Middle frontal gyrus (tissue), 1 donor: Measurements from ENCODE around the gene HOXD10.

ENCODE experiments used
- DNase-seq: peaks from one replicate; pipeline ENCODE4 v3.0.0-alpha.2; 2015; ENCODE audit warnings: low spot score; ENCODE audit errors: extremely low spot score

Gene HOXD10

DNA sequence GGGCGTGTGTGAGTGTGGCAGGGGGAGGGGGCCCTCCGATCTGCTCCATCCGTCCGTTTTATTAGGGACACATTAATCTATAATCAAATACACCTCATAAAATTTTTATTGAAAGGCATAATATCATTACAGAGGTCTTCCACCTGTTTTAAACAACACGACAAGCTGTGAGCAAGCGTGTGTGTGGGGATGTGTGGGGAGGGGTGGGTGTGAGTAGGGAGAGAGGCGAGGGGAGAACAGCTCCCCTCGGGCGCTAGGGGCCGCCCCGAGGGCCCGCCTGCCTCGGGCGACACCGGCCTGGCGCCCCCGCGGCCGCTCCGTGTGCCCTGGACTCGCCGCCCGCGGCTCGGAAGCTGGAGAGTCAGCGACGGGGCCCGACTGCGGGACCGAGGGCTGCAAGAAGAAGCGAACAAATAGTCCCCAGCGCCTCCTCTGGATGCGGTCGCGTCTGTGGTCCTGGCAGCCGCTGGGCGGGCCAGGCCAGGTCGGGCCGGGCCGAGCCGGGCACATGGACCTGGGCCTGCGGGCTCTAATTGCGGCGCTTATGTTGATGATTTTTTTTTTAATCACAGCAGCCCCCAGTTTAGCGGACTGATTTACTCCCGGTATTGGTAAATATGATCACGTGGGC is 5.6 kb downstream of the HOXD10 start:
- DNase-seq: no peak

DNA sequence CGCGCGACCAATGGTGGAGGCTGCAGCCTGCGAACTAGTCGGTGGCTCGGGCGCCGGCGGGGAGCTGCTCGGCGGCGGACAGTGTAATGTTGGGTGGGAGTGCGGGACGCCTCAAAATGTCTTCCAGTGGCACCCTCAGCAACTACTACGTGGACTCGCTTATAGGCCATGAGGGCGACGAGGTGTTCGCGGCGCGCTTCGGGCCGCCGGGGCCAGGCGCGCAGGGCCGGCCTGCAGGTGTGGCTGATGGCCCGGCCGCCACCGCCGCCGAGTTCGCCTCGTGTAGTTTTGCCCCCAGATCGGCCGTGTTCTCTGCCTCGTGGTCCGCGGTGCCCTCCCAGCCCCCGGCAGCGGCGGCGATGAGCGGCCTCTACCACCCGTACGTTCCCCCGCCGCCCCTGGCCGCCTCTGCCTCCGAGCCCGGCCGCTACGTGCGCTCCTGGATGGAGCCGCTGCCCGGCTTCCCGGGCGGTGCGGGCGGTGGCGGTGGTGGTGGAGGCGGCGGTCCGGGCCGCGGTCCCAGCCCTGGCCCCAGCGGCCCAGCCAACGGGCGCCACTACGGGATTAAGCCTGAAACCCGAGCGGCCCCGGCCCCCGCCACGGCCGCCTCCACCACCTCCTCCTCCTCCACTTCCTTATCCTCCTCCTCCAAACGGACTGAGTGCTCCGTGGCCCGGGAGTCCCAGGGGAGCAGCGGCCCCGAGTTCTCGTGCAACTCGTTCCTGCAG is 6.3 kb downstream of the HOXD10 start, which contains the start of gene HOXD9:
Gene HOXD9 (plus strand): TSS at position 37 of the 728 bp plus-strand sequence. CDS start 50 bp downstream, at position 87.
- no peak for DNase-seq

DNA sequence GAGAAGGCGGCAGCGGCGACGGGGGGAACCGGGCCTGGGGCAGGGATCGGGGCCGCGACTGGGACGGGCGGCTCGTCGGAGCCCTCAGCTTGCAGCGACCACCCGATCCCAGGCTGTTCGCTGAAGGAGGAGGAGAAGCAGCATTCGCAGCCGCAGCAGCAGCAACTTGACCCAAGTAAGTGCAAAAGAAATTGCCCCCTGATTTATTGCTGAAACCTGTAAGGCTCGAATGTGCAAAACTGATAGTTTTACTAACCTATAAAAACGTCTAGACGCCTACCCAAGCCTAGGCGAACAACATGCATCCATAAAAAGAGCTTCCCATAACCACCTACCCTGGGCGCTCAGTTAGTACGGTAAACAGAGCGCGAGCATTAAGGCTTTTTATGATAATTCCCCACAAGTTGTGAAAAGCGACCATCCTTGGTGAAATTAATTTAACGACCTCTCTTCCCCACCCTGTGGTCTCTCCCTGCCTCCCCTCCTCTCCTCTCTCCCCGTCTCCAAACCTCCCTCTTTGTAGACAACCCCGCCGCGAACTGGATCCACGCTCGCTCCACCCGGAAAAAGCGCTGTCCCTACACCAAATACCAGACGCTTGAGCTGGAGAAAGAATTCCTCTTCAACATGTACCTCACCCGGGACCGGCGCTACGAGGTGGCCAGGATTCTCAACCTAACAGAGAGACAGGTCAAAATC is 7.0 kb downstream of the HOXD10 start:
- DNase-seq: no peak

DNA sequence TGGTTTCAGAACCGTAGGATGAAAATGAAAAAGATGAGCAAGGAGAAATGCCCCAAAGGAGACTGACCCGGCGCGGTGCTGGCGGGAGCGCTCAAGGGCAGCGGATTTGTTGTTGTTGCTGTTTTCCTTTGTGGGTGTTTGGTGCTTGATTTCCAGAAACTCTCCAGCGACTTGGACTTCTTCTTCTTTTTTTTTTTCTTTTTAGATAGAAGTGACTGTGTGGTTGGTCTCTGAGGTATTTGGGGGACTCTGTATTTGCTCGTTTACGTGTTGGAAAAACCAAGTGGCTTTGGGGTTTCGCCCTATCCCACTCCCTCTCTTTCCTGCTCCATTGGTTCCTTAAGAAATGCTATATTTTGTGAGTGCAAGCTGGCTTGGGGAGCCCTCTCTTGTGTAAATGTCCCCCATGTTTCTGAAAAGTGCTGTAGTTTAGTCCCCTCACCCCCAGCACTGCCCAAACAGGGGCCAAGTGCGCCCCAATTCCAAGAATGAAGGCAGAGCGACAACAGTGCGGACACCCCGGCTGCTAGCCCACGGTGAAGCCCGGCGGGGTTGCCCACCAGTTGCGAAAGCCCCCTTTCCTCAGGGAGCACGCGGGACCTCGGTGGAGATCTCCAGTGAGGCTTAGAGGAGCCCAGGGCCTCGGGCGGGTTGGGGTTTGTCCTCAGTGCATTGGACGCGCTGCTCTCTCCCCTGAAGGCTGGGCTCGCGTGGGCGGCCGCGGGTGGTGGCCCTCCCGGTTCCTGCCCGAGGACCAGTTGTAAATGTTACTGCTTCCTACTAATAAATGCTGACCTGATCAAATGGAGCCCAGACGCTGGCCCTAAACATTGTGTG is 7.8 kb downstream of the HOXD10 start:
- no peak for DNase-seq

DNA sequence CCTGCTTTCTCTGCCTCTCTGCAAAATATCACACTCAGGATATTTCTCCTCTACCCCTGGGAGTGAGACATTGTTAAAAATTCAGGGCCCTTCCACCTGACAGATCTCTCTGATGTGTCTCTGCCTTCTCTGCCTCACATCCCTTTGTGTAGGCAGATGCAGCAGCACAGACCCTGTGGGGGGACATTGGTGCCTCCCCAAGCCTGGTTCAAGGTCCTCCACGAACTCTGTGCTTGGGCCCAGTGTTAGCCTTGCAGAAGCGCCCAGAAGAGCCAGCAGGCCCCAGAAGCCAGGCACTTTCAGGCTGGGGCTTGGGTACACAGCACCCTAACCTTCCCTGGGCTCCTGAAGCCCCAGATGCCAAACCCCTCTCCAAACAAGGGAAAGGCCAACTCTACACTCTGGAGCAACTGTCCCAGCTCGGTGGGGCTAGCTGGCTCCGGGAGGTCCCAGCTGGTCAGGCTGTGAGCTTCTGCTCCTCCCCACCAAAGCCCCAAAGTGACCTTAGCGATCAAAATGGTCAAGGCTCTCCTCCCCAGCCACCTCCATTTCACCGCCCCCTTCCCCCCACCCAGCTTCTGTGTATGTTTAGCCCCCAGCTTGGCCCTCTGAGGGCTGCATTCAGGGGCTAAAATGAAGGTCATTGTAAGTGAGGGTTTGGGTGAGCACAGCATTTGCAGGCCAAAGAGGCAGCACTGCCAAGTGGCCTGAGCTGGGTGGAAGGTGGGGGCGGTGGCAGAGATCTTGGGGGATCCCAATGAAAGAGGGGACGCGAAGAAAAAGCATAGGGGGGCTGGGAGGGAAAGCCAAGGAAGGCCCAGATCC is 8.6 kb downstream of the HOXD10 start:
- no peak for DNase-seq

DNA sequence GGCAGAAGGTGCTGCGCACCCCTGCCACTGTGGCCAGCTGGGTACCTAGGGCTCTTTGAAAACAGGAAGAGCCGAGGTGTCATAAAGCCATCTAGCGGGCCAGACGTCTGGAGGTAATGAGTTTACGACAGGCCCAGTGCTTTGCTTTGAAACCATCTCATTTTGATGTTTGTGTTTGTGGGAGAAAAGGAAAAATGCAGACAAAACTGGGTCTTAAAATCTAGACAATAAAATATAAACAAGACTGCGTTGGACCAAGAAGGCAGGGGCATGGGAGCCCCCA is 9.1 kb downstream of the HOXD10 start:
- DNase-seq: no peak

DNA sequence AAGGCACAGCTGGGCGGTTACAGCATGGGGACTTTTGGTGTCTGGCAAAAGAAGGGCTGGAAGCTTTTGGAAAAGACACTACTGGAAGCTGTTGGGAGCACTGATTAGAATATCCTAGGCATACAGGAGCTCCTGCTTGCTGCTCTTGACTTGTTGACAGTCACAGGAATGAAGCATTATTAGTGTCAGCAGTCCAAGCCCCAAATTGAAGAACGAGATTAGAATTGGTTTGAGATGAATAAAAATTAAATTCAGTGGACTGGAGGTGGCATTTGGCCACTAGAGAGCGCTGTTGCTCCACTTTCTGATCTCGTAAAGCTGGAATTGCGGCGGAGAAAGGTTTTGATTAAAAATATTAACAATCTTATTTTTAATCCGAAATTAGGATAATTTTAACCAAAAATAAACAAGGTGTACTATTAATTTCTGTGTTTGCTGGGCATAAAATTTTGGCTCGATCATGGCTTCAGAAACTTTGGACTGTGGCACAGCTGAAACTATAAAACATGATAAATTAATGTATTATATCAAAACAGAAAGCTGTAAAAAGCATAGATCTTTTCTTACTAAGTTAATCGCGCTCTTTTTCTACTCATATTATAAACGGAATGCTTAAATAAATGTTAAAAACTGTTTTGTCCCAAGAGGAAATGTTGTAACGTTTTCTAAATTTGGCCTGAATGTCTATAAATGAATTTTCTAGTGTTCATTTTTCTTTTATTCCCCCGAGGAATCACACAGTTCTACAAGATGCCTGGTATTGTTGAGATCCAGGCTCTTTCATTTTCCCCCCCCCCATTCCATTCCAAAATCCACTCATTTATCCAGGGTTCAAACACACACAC is 10.6 kb downstream of the HOXD10 start:
- DNase-seq: no peak

DNA sequence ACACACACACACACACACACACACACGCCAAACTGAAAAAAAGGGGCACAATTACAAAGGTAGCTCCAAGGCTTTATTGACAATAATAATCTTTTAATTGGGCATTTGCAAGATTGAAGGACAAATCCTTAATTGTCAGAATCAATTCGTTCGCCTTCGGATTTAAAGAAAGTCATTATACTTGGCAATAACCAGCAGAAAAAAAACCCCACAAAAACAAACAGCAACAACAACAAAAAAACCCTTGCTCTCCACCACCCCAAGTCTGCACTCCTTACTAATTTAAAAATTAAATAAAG is 11.1 kb downstream of the HOXD10 start:
- DNase-seq: no peak

DNA sequence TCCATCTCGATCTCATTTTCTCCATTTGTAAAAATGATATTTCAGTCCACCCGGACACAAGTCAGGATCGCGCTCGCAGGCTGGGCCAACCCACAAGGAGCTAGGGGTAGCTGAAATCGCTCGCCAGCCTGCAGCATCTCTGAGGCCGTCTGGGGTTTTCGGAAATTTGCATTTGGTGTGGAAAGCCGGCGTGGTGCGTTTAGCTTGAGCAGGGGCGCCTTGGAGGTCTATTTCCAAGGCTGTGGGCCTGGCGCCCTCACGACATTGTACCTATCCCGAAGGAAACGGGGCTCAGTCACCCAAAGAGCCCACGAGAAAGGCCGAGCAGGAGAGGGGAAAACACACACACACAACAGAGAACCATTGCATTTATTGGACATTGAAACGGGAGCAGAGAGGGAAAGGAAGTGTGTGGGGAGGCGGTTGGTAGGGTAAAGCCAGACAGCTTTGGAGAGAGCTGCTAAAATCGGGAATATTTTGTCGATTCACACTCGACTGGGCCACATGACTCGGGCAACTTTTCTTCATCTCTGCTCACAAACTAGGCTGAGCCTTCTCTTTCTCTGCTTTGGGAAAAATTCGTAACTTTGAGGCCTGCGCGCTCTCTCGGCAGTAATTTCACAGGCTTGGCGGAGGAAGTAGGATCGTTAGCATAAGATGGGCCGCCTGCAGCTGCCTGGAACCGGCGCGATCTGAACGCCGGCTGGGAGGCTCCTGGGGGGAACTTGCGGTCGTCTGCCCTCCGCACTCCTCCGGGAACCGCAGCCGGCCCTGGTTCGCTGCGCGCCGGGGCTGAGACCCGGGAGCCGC is 11.8 kb downstream of the HOXD10 start:
- no peak for DNase-seq

DNA sequence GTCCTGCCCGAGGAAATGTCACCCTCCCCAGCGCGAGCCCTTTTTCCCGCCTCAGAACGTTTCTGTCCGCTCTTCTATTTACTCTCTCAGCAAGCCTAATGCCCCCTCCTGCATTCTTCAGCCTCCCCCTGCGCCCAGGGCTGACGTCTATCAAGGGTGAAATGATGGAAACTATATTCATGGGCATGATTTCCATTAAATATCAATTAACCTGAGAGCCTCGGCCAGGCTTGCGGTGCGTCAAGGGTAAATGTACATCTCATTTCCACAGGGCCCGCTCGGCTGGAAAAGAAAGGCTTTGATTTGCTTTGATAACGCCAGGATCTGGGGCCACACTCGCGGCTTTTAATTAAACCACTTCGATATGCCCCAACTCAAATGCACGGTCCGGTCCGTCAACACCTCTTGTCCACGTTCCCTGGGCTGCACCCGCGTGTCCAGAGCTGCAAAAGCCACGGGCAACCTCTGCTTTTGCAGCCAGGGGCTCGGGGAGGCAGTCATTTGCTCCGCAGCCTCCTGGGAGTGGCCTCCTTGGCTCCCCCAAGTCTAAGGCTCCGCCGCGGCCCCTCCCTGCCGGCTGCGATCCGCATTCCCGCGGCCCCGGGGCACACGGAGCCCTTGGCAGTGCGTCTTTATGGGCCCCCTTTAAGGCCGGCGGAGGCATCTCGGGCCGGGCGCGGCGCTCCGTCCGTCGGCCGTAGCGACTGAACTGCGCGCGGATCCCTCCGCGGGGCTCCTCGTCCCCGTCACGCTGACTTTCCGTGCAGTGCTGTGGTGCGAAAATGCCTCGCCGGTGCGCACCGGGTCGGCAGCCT is 12.6 kb downstream of the HOXD10 start, which contains the start of gene HOXD8:
Gene HOXD8 (plus strand): TSS at position 724 of the 815 bp plus-strand sequence. CDS start 662 bp downstream, outside the sequence.
- DNase-seq: no peak

DNA sequence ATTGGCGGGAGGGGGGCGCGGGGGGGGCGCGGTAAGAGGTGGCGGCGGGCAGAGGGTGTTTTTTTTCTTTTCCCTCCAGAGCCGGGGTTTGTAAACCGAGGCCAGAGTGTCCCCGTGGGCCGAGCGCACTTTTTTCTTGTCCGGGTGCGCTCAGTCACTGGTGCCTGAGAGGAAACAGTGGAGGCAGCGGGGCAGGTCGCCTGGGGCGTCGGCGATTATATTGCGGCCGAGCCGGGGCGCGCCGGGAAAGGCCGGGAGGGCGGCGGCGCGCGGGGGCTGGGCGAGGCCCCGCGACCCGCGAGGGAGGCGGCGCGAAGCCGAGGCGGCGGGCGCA is 13.2 kb downstream of the HOXD10 start:
- DNase-seq: no peak

DNA sequence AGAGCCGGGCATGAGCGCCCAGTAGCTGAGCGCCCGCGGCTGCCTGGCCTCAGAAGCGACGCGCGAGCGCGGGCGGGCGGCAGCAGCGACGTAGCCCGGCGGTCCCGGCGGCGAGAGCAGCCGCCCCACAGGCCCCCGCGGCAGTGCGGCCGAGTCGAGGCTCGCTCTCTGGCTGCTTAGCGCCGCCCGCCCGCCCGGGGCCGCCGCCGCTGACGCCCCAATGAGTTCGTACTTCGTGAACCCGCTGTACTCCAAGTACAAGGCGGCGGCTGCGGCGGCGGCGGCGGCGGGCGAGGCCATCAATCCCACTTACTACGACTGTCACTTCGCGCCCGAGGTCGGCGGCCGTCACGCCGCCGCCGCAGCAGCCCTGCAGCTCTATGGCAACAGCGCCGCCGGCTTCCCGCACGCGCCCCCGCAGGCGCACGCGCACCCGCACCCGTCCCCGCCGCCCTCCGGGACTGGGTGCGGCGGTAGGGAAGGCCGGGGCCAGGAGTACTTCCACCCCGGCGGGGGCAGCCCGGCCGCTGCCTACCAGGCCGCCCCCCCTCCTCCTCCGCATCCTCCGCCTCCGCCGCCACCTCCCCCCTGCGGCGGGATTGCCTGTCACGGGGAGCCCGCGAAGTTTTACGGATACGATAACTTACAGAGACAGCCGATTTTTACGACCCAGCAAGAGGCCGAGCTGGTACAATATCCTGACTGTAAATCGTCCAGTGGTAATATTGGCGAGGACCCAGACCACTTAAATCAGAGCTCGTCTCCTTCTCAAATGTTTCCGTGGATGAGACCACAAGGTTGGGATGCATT is 13.8 kb downstream of the HOXD10 start:
- no peak for DNase-seq

DNA sequence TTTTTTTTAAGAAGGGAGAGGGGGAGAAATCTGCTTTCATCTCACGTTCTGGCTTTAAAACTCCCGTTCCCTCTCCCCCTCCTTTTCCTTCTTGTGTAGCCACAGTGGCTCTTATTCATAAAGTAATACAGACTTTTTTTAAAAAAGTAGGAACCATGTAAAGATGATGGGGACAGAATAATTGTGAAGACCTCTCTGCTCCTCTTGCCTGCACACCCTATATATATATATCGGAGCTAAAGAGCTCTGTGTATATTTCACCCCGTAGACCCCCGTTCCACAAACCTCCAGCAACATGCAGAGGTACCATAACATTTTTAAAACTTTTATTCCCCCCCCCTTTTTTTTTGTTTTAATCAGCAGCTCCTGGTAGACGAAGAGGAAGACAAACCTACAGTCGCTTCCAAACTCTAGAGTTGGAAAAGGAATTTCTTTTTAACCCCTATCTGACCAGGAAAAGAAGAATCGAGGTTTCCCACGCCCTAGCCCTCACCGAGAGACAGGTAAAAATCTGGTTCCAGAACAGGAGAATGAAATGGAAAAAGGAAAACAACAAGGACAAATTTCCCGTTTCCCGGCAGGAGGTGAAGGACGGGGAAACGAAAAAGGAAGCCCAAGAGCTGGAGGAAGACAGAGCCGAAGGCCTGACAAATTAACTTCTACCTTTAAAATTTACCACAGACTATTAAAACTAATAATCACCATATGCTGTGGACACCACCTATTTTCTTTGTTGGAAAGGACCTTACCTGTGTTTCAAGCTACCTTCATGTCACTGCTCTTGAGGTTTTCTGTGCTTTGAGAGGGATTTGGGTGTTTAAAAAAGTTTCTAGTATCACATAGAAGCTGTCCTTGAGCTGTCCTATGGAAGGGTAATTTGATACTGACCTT is 14.6 kb downstream of the HOXD10 start:
- DNase-seq: no peak

DNA sequence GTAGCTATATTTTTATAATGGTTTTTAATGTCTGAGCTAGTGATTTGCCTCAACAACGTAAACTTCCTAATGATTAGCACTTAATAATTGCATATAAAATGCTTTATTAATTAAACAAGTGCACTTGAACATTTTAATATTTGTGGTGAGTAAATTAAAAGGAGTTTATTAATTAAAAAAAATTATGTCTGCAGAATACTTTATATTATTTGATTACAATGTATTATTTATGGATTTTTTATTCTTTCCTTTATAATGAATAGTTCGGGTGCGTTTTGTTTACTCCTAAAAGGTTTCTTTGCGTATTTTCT is 15.2 kb downstream of the HOXD10 start:
- no peak for DNase-seq

DNA sequence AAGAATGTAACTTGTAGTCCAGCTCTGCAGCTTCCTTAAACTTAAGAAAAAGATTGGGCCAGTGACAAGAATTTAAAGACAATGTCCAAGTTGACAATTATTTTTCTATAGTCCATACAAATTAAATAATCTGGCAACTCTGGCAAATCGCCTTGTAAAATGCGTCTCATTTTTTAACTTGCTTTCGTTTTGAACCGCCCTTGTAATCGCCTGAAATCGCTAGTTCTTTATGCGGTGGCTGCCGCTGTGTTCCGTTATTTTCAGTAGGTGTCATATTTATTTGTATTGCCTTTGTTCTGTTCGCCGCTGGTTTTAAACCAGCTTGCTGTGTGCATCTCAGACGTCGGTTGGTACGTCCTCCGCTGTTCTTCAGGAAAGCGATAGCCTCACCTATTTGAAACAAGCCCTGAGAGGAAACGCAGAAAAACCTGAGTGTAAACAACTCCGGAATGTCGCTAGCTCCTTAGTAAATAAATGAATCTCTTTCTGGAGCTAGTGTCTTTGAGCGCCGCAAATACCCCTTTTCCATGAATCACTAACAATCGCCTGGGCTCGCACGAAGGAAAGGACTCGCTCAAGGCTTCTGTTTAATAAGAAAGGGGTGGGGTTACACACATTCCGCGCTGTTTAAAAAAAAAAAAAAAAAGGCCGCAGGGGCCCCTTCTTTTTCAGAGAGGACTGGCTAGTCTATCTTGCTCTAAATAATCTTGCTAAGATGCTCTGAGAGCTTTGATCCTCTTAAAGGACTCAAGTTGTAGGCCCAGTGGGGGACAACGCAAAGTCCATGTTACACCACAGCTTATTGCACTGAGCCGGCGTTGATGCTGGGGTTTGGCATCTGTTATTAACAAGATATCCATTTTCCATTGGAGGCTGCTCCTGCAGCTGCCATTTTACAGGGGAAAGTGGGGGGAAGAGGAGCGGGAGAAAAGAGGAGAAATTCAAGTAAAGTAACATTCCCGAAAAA is 15.9 kb downstream of the HOXD10 start:
- no peak for DNase-seq

DNA sequence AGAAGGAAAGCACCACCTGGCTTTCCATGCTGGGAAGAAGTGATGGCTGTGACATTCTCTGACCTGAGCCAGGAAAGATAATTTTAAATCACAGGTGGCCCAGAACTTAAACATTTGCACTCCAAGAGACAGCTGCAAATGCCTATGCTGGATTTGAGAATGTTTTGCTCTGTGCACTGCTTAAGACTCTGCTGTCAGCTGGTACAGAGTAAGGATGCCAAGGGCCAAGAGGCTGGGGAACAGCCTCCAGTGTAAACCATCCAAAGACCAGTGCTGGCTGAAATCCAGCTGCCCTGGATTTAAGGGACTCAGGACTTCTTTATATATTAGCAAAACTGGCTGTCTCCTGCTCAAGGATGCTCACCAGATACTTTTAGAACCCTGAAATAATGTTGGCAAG is 16.8 kb downstream of the HOXD10 start:
- no peak for DNase-seq
